HEK293 (cell line): ENCODE measurements around the gene GPR85.

Experiments used
- CTCF ChIA-PET: fragments of 350-600 bp; formaldehyde crosslinking; extraction: SDS; loops from one replicate; lab custom pipeline; 2021; ENCODE audit warnings: antibody characterized with exemption; lab: Yijun Ruan, JAX
- POLR2A ChIA-PET: fragments of 300-600 bp; formaldehyde crosslinking; extraction: SDS; loops from one replicate; lab custom pipeline; 2020; ENCODE audit warnings: antibody characterized with exemption, inconsistent platforms; lab: Yijun Ruan, JAX
- H3K27ac ChIP-seq: fragments of 200-500 bp; sonication (Bioruptor generic); 2 replicates; pipeline ENCODE4 v1.5.1; 2014; ENCODE audit warnings: low read depth, low read length, control low read depth, inconsistent platforms; ENCODE audit errors: extremely low read depth
- H3K36me3 ChIP-seq, 2 experiments: fragments of 200-500 bp in 1 of 2; sonication (Bioruptor generic) in 1 of 2; 1 replicate in 1 of 2; 2 replicates in 1 of 2; pipeline ENCODE4 v1.5.1; 2014 to 2017; ENCODE audit warnings: inconsistent platforms in 2 of 2, low read length in 2 of 2; ENCODE audit not compliant: control insufficient read depth in 2 of 2, insufficient read depth in 1 of 2
- H3K4me1 ChIP-seq: fragments of 200-500 bp; sonication (Bioruptor generic); 2 replicates; pipeline ENCODE4 v1.5.1; 2014; ENCODE audit warnings: mild to moderate bottlenecking, low read length, inconsistent platforms; ENCODE audit not compliant: control insufficient read depth, insufficient read depth
- H3K4me3 ChIP-seq: 2 replicates; pipeline ENCODE4 v1.5.1; 2011; ENCODE audit warnings: low read depth, mild to moderate bottlenecking, control low read depth, low read length, moderate library complexity
- H3K9me3 ChIP-seq: fragments of 200-500 bp; sonication (Bioruptor generic); 2 replicates; pipeline ENCODE4 v1.5.1; 2014; ENCODE audit warnings: low read depth, low read length, inconsistent platforms; ENCODE audit not compliant: control insufficient read depth, insufficient read depth
- HOXD13 ChIP-seq: sonication (generic); formaldehyde crosslinking; IDR thresholded peaks from 2 replicates; pipeline ENCODE4 v1.8.0; 2022; ENCODE audit warnings: missing genetic modification reagents, borderline replicate concordance
- KLF17 ChIP-seq: fragments of 450-650 bp; formaldehyde crosslinking; IDR thresholded peaks from 2 replicates; pipeline ENCODE4 v1.5.1; 2016; ENCODE audit warnings: missing biosample characterization, missing genetic modification characterization
- MEIS1 ChIP-seq: sonication (generic); formaldehyde crosslinking; IDR thresholded peaks from 2 replicates; pipeline ENCODE4 v1.8.1; 2022; ENCODE audit warnings: missing genetic modification reagents, mild to moderate bottlenecking, borderline replicate concordance
- MZF1 ChIP-seq: fragments of 450-650 bp; formaldehyde crosslinking; IDR thresholded peaks from 2 replicates; pipeline ENCODE4 v1.5.1; 2017; ENCODE audit warnings: missing biosample characterization, missing genetic modification characterization, borderline replicate concordance
- SP3 ChIP-seq: fragments of 450-650 bp; formaldehyde crosslinking; IDR thresholded peaks from 2 replicates; pipeline ENCODE4 v1.5.1; 2016; ENCODE audit warnings: missing biosample characterization, missing genetic modification characterization
- TRIM28 ChIP-seq: IDR thresholded peaks from 2 replicates; pipeline ENCODE4 v1.6.1; 2011; ENCODE audit warnings: low read length, control low read depth, borderline replicate concordance
- YY1 ChIP-seq: fragments of 450-650 bp; formaldehyde crosslinking; IDR thresholded peaks from 2 replicates; pipeline ENCODE4 v1.5.1; 2018; ENCODE audit warnings: missing biosample characterization, missing genetic modification characterization
- ZBTB21 ChIP-seq: fragments of 450-650 bp; formaldehyde crosslinking; IDR thresholded peaks from 2 replicates; pipeline ENCODE4 v1.5.1; 2017; ENCODE audit warnings: missing biosample characterization, missing genetic modification characterization
- ZBTB26 ChIP-seq: fragments of 450-650 bp; formaldehyde crosslinking; optimal IDR thresholded peaks from 2 replicates; pipeline ENCODE3; 2016; ENCODE audit warnings: missing biosample characterization, mild to moderate bottlenecking, missing genetic modification characterization
- ZNF157 ChIP-seq: fragments of 450-650 bp; formaldehyde crosslinking; IDR thresholded peaks from 2 replicates; pipeline ENCODE4 v1.5.1; 2016; ENCODE audit warnings: missing biosample characterization, missing genetic modification characterization
- ZNF26 ChIP-seq: fragments of 450-650 bp; formaldehyde crosslinking; IDR thresholded peaks from 2 replicates; pipeline ENCODE4 v1.5.1; 2016; ENCODE audit warnings: missing biosample characterization, missing genetic modification characterization
- ZNF274 ChIP-seq, 2 experiments: fragments of 200-500 bp in 1 of 2; fragments of 450-650 bp in 1 of 2; sonication (Bioruptor generic) in 1 of 2; formaldehyde crosslinking in 1 of 2; IDR thresholded peaks; 2 replicates each; pipeline versions ENCODE4 v1.5.1 to v1.6.1; 2014 to 2016; ENCODE audit warnings: borderline replicate concordance in 1 of 2, inconsistent platforms in 1 of 2, low read length in 1 of 2, missing biosample characterization in 1 of 2, missing genetic modification characterization in 1 of 2
- ZNF404 ChIP-seq: fragments of 450-650 bp; formaldehyde crosslinking; IDR thresholded peaks from 2 replicates; pipeline ENCODE4 v1.5.1; 2017; ENCODE audit warnings: missing biosample characterization, missing genetic modification characterization
- ZNF548 ChIP-seq: fragments of 450-650 bp; formaldehyde crosslinking; IDR thresholded peaks from 2 replicates; pipeline ENCODE4 v1.5.1; 2016; ENCODE audit warnings: missing biosample characterization, missing genetic modification characterization
- ZNF561 ChIP-seq: fragments of 450-650 bp; IDR thresholded peaks from 2 replicates; pipeline ENCODE4 v1.5.1; 2018; ENCODE audit warnings: missing biosample characterization, missing genetic modification characterization, borderline replicate concordance
- ZNF585B ChIP-seq: fragments of 450-650 bp; formaldehyde crosslinking; IDR thresholded peaks from 2 replicates; pipeline ENCODE4 v1.5.1; 2016; ENCODE audit warnings: missing biosample characterization, missing genetic modification characterization
- ZNF621 ChIP-seq: fragments of 450-650 bp; formaldehyde crosslinking; IDR thresholded peaks from 2 replicates; pipeline ENCODE4 v1.5.1; 2017; ENCODE audit warnings: missing biosample characterization, missing genetic modification characterization
- ZNF692 ChIP-seq: fragments of 450-650 bp; formaldehyde crosslinking; IDR thresholded peaks from 2 replicates; pipeline ENCODE4 v1.5.1; 2016; ENCODE audit warnings: missing biosample characterization, missing genetic modification characterization
- ZNF777 ChIP-seq: fragments of 450-650 bp; formaldehyde crosslinking; IDR thresholded peaks from 2 replicates; pipeline ENCODE4 v1.5.1; 2017; ENCODE audit warnings: missing biosample characterization, missing genetic modification characterization, borderline replicate concordance
- TF ChIP-seq, protein P1 (sequence below): fragments of 450-650 bp; IDR thresholded peaks from 2 replicates; pipeline ENCODE4 v1.5.1; 2018; ENCODE audit warnings: missing biosample characterization, missing genetic modification characterization
- TF ChIP-seq, protein P2 (sequence below): fragments of 450-650 bp; formaldehyde crosslinking; IDR thresholded peaks from 2 replicates; pipeline ENCODE4 v1.5.1; 2017; ENCODE audit warnings: missing biosample characterization, missing genetic modification characterization
- TF ChIP-seq, protein P3 (sequence below): fragments of 450-650 bp; formaldehyde crosslinking; IDR thresholded peaks from 2 replicates; pipeline ENCODE4 v1.5.1; 2016; ENCODE audit warnings: missing biosample characterization, missing genetic modification characterization

GPR85 gene

GRCh38 chr7:113044394-113044793 is 42.2 kb downstream of the GPR85 start:
- no peak overlapping the region for H3K4me3 ChIP-seq
- ChIA-PET POLR2A (no interaction called here), CTCF (no interaction called here)
- no peaks in the 10 kb centered on the region for H3K36me3 ChIP-seq
- TF ChIP-seq ZNF548 (no peak), HOXD13 (CRISPR knock-in tag) (no peak), ZNF274 (IDR thresholded peaks at IDR 0.05; ENCODE audit: low read length) (no peak), ZNF274 (tag by site-specific recombination; IDR thresholded peaks at IDR 0.05; ENCODE audit: borderline replicate concordance) (no peak), YY1 (no peak), MEIS1 (CRISPR knock-in tag) (no peak), ZNF621 (tag by site-specific recombination) (no peak), MZF1 (tag by site-specific recombination) (no peak), ZNF404 (tag by site-specific recombination) (no peak), SP3 (tag by site-specific recombination) (no peak), ZNF561 (tag by site-specific recombination) (no peak), ZNF692 (tag by site-specific recombination) (no peak), KLF17 (no peak), ZBTB26 (no peak)
- TF ChIP-seq, protein P1, sequence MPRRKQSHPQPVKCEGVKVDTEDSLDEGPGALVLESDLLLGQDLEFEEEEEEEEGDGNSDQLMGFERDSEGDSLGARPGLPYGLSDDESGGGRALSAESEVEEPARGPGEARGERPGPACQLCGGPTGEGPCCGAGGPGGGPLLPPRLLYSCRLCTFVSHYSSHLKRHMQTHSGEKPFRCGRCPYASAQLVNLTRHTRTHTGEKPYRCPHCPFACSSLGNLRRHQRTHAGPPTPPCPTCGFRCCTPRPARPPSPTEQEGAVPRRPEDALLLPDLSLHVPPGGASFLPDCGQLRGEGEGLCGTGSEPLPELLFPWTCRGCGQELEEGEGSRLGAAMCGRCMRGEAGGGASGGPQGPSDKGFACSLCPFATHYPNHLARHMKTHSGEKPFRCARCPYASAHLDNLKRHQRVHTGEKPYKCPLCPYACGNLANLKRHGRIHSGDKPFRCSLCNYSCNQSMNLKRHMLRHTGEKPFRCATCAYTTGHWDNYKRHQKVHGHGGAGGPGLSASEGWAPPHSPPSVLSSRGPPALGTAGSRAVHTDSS (tag by site-specific recombination) = no peak
- TF ChIP-seq, protein P2, sequence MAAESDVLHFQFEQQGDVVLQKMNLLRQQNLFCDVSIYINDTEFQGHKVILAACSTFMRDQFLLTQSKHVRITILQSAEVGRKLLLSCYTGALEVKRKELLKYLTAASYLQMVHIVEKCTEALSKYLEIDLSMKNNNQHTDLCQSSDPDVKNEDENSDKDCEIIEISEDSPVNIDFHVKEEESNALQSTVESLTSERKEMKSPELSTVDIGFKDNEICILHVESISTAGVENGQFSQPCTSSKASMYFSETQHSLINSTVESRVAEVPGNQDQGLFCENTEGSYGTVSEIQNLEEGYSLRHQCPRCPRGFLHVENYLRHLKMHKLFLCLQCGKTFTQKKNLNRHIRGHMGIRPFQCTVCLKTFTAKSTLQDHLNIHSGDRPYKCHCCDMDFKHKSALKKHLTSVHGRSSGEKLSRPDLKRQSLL (tag by site-specific recombination) = no peak
- no peaks in the 10 kb centered on the region for H3K4me1 ChIP-seq
- no peak overlapping the region for H3K27ac ChIP-seq
- H3K9me3 ChIP-seq = no peaks in the 10 kb centered on the region

DNA sequence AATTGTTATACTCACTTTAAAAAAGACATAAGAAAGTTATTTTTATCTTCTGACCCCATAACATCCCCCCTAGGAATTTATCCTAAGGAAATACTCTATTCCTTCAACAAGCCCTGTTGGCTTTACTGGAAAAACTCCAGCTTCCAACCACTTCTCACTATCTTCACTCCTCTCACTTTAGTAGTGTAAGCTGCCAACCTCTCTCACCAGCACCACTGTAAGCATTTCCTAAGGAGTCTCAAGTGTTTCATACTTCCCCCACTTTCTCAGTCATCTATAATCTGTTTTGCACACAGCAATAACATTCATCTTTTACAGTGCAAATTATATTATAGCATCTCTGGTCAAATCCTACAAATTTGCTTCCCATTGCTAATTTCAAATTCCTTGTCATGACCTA is 45.8 kb downstream of the GPR85 start:
- H3K4me3 ChIP-seq = no peak overlapping the region
- H3K27ac ChIP-seq = no peak overlapping the region
- H3K9me3 ChIP-seq = no peaks in the 10 kb centered on the region
- H3K36me3 ChIP-seq = no peaks in the 10 kb centered on the region
- no peaks in the 10 kb centered on the region for H3K4me1 ChIP-seq
- ChIA-PET CTCF (no interaction called here), POLR2A (no interaction called here)
- TF ChIP-seq ZNF157 (tag by site-specific recombination) = no peak
- TF ChIP-seq ZNF26 (tag by site-specific recombination) = no peak
- no peak for TF ChIP-seq ZNF777 (tag by site-specific recombination)
- TF ChIP-seq, protein P3, sequence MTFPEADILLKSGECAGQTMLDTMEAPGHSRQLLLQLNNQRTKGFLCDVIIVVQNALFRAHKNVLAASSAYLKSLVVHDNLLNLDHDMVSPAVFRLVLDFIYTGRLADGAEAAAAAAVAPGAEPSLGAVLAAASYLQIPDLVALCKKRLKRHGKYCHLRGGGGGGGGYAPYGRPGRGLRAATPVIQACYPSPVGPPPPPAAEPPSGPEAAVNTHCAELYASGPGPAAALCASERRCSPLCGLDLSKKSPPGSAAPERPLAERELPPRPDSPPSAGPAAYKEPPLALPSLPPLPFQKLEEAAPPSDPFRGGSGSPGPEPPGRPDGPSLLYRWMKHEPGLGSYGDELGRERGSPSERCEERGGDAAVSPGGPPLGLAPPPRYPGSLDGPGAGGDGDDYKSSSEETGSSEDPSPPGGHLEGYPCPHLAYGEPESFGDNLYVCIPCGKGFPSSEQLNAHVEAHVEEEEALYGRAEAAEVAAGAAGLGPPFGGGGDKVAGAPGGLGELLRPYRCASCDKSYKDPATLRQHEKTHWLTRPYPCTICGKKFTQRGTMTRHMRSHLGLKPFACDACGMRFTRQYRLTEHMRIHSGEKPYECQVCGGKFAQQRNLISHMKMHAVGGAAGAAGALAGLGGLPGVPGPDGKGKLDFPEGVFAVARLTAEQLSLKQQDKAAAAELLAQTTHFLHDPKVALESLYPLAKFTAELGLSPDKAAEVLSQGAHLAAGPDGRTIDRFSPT (tag by site-specific recombination) = no peak
- no peak for TF ChIP-seq ZBTB21 (tag by site-specific recombination)
- TF ChIP-seq ZNF585B (tag by site-specific recombination) = no peak
- TF ChIP-seq TRIM28 = no peak
- TF ChIP-seq, all 188 proteins: peak for 0
